GM12878 (cell line): Measurements from ENCODE around the gene DND1.

Experiments
- ATF2 ChIP-seq: IDR thresholded peaks from 2 replicates; pipeline ENCODE4 v1.6.1; 2012; ENCODE audit warnings: low read length, inconsistent platforms
- CBX3 ChIP-seq: fragments of 200-600 bp; sonication (generic); IDR thresholded peaks from 2 replicates; pipeline ENCODE4 v1.6.1; 2016; ENCODE audit warnings: low read depth, borderline replicate concordance
- CREB1 ChIP-seq: IDR thresholded peaks from 2 replicates; pipeline ENCODE4 v1.6.1; 2012; ENCODE audit warnings: low read depth, mild to moderate bottlenecking, inconsistent platforms
- MTA3 ChIP-seq: IDR thresholded peaks from 2 replicates; pipeline ENCODE4 v1.6.1; 2012; ENCODE audit warnings: low read length, inconsistent platforms, borderline replicate concordance
- NFXL1 ChIP-seq: fragments of 450-650 bp; IDR thresholded peaks from 2 replicates; pipeline ENCODE4 v1.6.1; 2017; ENCODE audit warnings: antibody characterized with exemption, mild to moderate bottlenecking, borderline replicate concordance
- NR2F1 ChIP-seq: fragments of 450-650 bp; conservative IDR thresholded peaks from 2 replicates; pipeline ENCODE4 v1.6.1; 2017; ENCODE audit warnings: mild to moderate bottlenecking
- POLR2A ChIP-seq: IDR thresholded peaks from 2 replicates; pipeline ENCODE4 v1.6.1; 2011; ENCODE audit warnings: low read depth, mild to moderate bottlenecking, low read length
- POLR2AphosphoS5 ChIP-seq: IDR thresholded peaks from 2 replicates; pipeline ENCODE4 v1.6.1; 2011; ENCODE audit warnings: mild to moderate bottlenecking, low read length, inconsistent platforms
- STAT3 ChIP-seq: IDR thresholded peaks from 2 replicates; pipeline ENCODE4 v1.6.1; 2011; ENCODE audit warnings: low read depth, low read length, improper control_type of control experiment
- ZNF24 ChIP-seq: fragments of 450-650 bp; IDR thresholded peaks from 2 replicates; pipeline ENCODE4 v1.6.1; 2017; ENCODE audit warnings: antibody characterized with exemption, mild to moderate bottlenecking
- TF ChIP-seq, protein P1 (sequence below), 3 experiments: IDR thresholded peaks in 2 of 3; conservative IDR thresholded peaks in 1 of 3; 2 replicates each; pipeline ENCODE4 v1.5.1; 2011; ENCODE audit warnings: low read depth in 3 of 3, low read length in 3 of 3, mild to moderate bottlenecking in 3 of 3, control low read depth in 2 of 3, moderate library complexity in 2 of 3, inconsistent platforms in 1 of 3, mixed read lengths in 1 of 3; ENCODE audit not compliant: control insufficient read depth in 2 of 3, insufficient read depth in 1 of 3; ENCODE audit errors: extremely low read depth in 1 of 3

DNA sequence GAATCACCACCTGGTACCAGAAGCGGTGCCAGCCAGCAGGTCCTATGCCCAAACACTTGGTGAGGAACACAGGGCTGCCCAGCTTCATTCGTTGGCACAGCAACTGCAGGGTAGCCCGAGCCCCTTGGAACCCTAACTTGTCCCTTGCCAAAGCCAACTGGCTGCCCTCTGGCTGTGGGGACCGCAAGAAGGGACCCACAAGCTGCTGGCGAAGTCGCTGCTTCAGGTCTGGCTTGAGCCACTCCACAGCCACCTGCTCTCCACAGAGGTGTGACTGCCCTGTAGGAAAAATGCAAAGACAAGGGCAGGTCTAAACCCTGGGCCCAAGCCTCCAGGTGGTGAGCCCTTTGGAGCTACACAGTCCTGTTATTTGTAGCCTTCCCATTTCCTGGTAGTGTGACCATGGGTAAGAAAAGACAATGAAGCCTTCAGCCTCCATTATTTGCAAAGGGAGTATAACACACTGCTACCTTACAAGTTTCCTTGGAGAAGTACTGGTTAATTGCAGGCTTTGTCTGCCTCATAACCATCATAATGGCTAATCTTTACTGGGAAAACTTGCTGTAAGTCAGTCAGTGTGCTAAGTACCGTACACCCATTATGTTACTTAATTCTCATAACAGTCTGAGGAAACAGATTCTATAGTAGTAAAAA lies 1.8 kb downstream of the DND1 start:
- TF ChIP-seq ZNF24 = no peak
- TF ChIP-seq POLR2A = no peak
- TF ChIP-seq CBX3 = no peak
- no peak for TF ChIP-seq CREB1
- TF ChIP-seq STAT3 = no peak
- no peak for TF ChIP-seq MTA3
- TF ChIP-seq, protein P1, sequence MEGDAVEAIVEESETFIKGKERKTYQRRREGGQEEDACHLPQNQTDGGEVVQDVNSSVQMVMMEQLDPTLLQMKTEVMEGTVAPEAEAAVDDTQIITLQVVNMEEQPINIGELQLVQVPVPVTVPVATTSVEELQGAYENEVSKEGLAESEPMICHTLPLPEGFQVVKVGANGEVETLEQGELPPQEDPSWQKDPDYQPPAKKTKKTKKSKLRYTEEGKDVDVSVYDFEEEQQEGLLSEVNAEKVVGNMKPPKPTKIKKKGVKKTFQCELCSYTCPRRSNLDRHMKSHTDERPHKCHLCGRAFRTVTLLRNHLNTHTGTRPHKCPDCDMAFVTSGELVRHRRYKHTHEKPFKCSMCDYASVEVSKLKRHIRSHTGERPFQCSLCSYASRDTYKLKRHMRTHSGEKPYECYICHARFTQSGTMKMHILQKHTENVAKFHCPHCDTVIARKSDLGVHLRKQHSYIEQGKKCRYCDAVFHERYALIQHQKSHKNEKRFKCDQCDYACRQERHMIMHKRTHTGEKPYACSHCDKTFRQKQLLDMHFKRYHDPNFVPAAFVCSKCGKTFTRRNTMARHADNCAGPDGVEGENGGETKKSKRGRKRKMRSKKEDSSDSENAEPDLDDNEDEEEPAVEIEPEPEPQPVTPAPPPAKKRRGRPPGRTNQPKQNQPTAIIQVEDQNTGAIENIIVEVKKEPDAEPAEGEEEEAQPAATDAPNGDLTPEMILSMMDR (IDR thresholded peaks at IDR 0.05 in 2 of 3, conservative IDR thresholded peaks at IDR 0.05 in 1 of 3; ENCODE audit: control insufficient read depth in 2 of 3, extremely low read depth in 1 of 3, insufficient read depth in 1 of 3, low read depth in 3 of 3, low read length in 3 of 3) = no peak
- TF ChIP-seq NR2F1 = no peak
- TF ChIP-seq POLR2AphosphoS5 = no peak
- TF ChIP-seq ATF2 = no peak
- TF ChIP-seq NFXL1 = no peak
